HCT116 (cell line): Measurements from ENCODE around the gene CYP1A1. TPM values are rescaled to one million over a fixed set of nuclear protein-coding genes. Genes with fewer than 3 reads are reported as not detected.

Experiments used
- ATAC-seq: fragments of 200-7000 bp; cut with Tn5 transposase; 2 replicates; pipeline ENCODE4 v1.9.1; 2020; ENCODE audit warnings: mild to moderate bottlenecking, moderate library complexity
- BruUV-seq: library from RNA; stranded (reverse); fragments of 400-500 nt; replicated peaks from 2 replicates; lab custom pipeline; 2021; lab: Mats Ljungman, UMichigan
- CTCF ChIA-PET: fragments of 300-600 bp; sonication (Branson Sonifier 250); formaldehyde crosslinking; loops from one replicate; lab custom pipeline; 2021; ENCODE audit warnings: antibody characterized with exemption; lab: Charles Lee
- POLR2A ChIA-PET: fragments of 300-600, 350-600 bp; sonication (Branson Sonifier 250); formaldehyde crosslinking; loops from one replicate; lab custom pipeline; 2021; ENCODE audit warnings: antibody characterized with exemption; lab: Charles Lee
- RAD21 ChIA-PET, 2 experiments: fragments of 300-600 bp; sonication (Branson Sonifier 250); formaldehyde crosslinking; loops; one replicate each; lab custom pipeline; 2023; ENCODE audit warnings: low total read pairs in 2 of 2; ENCODE audit not compliant: uncharacterized antibody in 2 of 2, unreplicated experiment in 2 of 2, low non-redundant PET in 1 of 2; lab: Charles Lee
- DNase-seq: peaks from one replicate; pipeline ENCODE4 v3.0.0-alpha.2; 2010; ENCODE audit warnings: low read depth, low spot score
- H2AFZ ChIP-seq: fragments of 200-600 bp; shearing (Covaris generic), sonication (generic); 2 replicates; pipeline ENCODE4 v1.6.1; 2017; ENCODE audit warnings: low read depth, mixed run types, mixed read lengths, antibody characterized with exemption, low read length; ENCODE audit not compliant: poor library complexity, severe bottlenecking
- H3K27ac ChIP-seq: 2 replicates; pipeline ENCODE4 v1.5.1; 2012; ENCODE audit warnings: low read depth, low read length
- H3K27me3 ChIP-seq: fragments of 200-600 bp; sonication (generic); 2 replicates; pipeline ENCODE4 v1.6.1; 2016; ENCODE audit warnings: mixed run types, low read length, mixed read lengths; ENCODE audit not compliant: insufficient read depth
- H3K36me3 ChIP-seq, 2 experiments: fragments of 200-500 bp in 1 of 2; fragments of 200-600 bp in 1 of 2; sonication (Bioruptor generic) in 1 of 2; sonication (generic) in 1 of 2; 2 replicates each; pipeline versions ENCODE4 v1.5.1 to v1.6.1; 2014 to 2016; ENCODE audit warnings: low read length in 2 of 2, inconsistent platforms in 1 of 2, mixed read lengths in 1 of 2, mixed run types in 1 of 2; ENCODE audit not compliant: insufficient read depth in 2 of 2, control insufficient read depth in 1 of 2
- H3K4me1 ChIP-seq, 2 experiments: fragments of 200-600 bp in 1 of 2; sonication (generic) in 1 of 2; 2 replicates each; pipeline versions ENCODE4 v1.5.1 to v1.6.1; 2012 to 2017; ENCODE audit warnings: low read length in 2 of 2, inconsistent platforms in 1 of 2, mild to moderate bottlenecking in 1 of 2, mixed read lengths in 1 of 2, mixed run types in 1 of 2, moderate library complexity in 1 of 2; ENCODE audit not compliant: insufficient read depth in 2 of 2, control insufficient read depth in 1 of 2
- H3K4me2 ChIP-seq: fragments of 200-600 bp; sonication (generic); 2 replicates; pipeline ENCODE4 v1.6.1; 2017; ENCODE audit warnings: mixed run types, low read length, mixed read lengths
- H3K4me3 ChIP-seq, 2 experiments: fragments of 200-600 bp in 1 of 2; sonication (generic) in 1 of 2; replicated peaks in 1 of 2; 2 replicates each; pipeline ENCODE4 v1.5.1; 2011 to 2016; ENCODE audit warnings: low read length in 2 of 2, control low read depth in 1 of 2, low read depth in 1 of 2, mild to moderate bottlenecking in 1 of 2, mixed read lengths in 1 of 2, mixed run types in 1 of 2
- H3K79me2 ChIP-seq: fragments of 200-600 bp; sonication (generic); 2 replicates; pipeline ENCODE4 v1.6.1; 2017; ENCODE audit warnings: mild to moderate bottlenecking, mixed run types, low read length, moderate library complexity, mixed read lengths; ENCODE audit not compliant: insufficient read depth
- H3K9ac ChIP-seq: fragments of 200-600 bp; sonication (generic); 2 replicates; pipeline ENCODE4 v1.6.1; 2016; ENCODE audit warnings: low read length, mixed read lengths
- H3K9me2 ChIP-seq: fragments of 200-600 bp; sonication (generic), shearing (Covaris generic); 2 replicates; pipeline ENCODE4 v1.6.1; 2017; ENCODE audit warnings: mixed run types, mild to moderate bottlenecking, moderate library complexity; ENCODE audit not compliant: insufficient read depth
- H3K9me3 ChIP-seq, 2 experiments: fragments of 200-500 bp in 1 of 2; fragments of 200-600 bp in 1 of 2; sonication (Bioruptor generic) in 1 of 2; sonication (generic) in 1 of 2; 2 replicates each; pipeline ENCODE4 v1.6.1; 2014 to 2017; ENCODE audit warnings: low read length in 2 of 2, mixed read lengths in 2 of 2, inconsistent platforms in 1 of 2, low read depth in 1 of 2, mild to moderate bottlenecking in 1 of 2, mixed run types in 1 of 2, moderate library complexity in 1 of 2; ENCODE audit not compliant: control insufficient read depth in 1 of 2, insufficient read depth in 1 of 2
- H4K20me1 ChIP-seq: fragments of 200-600 bp; sonication (generic), shearing (Covaris generic); 2 replicates; pipeline ENCODE4 v1.6.1; 2017; ENCODE audit warnings: mixed run types, mild to moderate bottlenecking, moderate library complexity; ENCODE audit not compliant: insufficient read depth
- CBX3 ChIP-seq: IDR thresholded peaks from 2 replicates; pipeline ENCODE4 v1.6.1; 2012; ENCODE audit warnings: low read depth
- CEBPB ChIP-seq: IDR thresholded peaks from 2 replicates; pipeline ENCODE4 v1.6.1; 2012; ENCODE audit warnings: low read depth
- EGR1 ChIP-seq: IDR thresholded peaks from 2 replicates; pipeline ENCODE4 v1.6.1; 2012; ENCODE audit warnings: low read depth
- EZH2 ChIP-seq: fragments of 200-600 bp; sonication (generic); IDR thresholded peaks from 2 replicates; pipeline ENCODE4 v1.6.1; 2017; ENCODE audit warnings: antibody characterized with exemption, mixed run types
- EZH2phosphoT487 ChIP-seq: fragments of 200-600 bp; IDR thresholded peaks from 2 replicates; pipeline ENCODE4 v1.6.1; 2018; ENCODE audit warnings: antibody characterized with exemption, borderline replicate concordance
- FOSL1 ChIP-seq: IDR thresholded peaks from 2 replicates; pipeline ENCODE4 v1.6.1; 2012; ENCODE audit warnings: low read depth
- POLR2A ChIP-seq: IDR thresholded peaks from 2 replicates; pipeline ENCODE4 v1.7.0; 2011; ENCODE audit warnings: borderline replicate concordance; ENCODE audit not compliant: insufficient read depth, insufficient read length; ENCODE audit errors: extremely low read depth
- POLR2AphosphoS5 ChIP-seq: IDR thresholded peaks from 2 replicates; pipeline ENCODE4 v1.6.1; 2011; ENCODE audit warnings: mild to moderate bottlenecking, low read depth, low read length, moderate library complexity
- RAD21 ChIP-seq: IDR thresholded peaks from 2 replicates; pipeline ENCODE4 v1.6.1; 2012; ENCODE audit warnings: low read depth, mild to moderate bottlenecking
- YY1 ChIP-seq: IDR thresholded peaks from 2 replicates; pipeline ENCODE4 v1.6.1; 2011; ENCODE audit warnings: low read length, low read depth, moderate library complexity, mild to moderate bottlenecking; ENCODE audit not compliant: insufficient replicate concordance; ENCODE audit errors: extremely low read depth
- ZFX ChIP-seq: fragments of 450-650 bp; IDR thresholded peaks from 2 replicates; pipeline ENCODE4 v1.6.1; 2017
- ZNF274 ChIP-seq: fragments of 200-500 bp; sonication (Bioruptor generic); IDR thresholded peaks from 2 replicates; pipeline ENCODE4 v1.6.1; 2014; ENCODE audit warnings: mild to moderate bottlenecking, low read depth, low read length, inconsistent platforms
- intact Hi-C: fragments of 100-400 bp; cut with micrococcal nuclease; formaldehyde crosslinking; loops from 2 replicates; pipeline ENCODE4 v1.10.0; 2022
- total RNA-seq: library from RNA; stranded (reverse); gene quantifications from one replicate; pipeline ENCODE4 v1.2.1, GENCODE V29; 2021; ENCODE audit not compliant: unreplicated experiment
- TF ChIP-seq, protein P1 (sequence below): IDR thresholded peaks from 2 replicates; pipeline ENCODE4 v1.6.1; 2012
- TF ChIP-seq, protein P2 (sequence below): IDR thresholded peaks from 2 replicates; pipeline ENCODE4 v1.6.1; 2012; ENCODE audit warnings: low read depth
- TF ChIP-seq, protein P3 (sequence below), 3 experiments: fragments of 200-600 bp in 1 of 3; sonication (generic) in 1 of 3; IDR thresholded peaks in 2 of 3; conservative IDR thresholded peaks in 1 of 3; 2 replicates each; pipeline ENCODE4 v1.5.1; 2012 to 2017; ENCODE audit warnings: low read depth in 2 of 3, low read length in 2 of 3, antibody characterized with exemption in 1 of 3, borderline replicate concordance in 1 of 3, control low read depth in 1 of 3, mild to moderate bottlenecking in 1 of 3, mixed read lengths in 1 of 3, mixed run types in 1 of 3, moderate library complexity in 1 of 3; ENCODE audit not compliant: insufficient read depth in 1 of 3
- TF ChIP-seq, protein P4 (sequence below): IDR thresholded peaks from 2 replicates; pipeline ENCODE4 v1.6.1; 2011; ENCODE audit warnings: mild to moderate bottlenecking, low read length, moderate library complexity; ENCODE audit not compliant: insufficient replicate concordance; ENCODE audit errors: extremely low read depth
- TF ChIP-seq, protein P5 (sequence below): IDR thresholded peaks from 2 replicates; pipeline ENCODE4 v1.6.1; 2012

Gene CYP1A1
- total RNA-seq, 1 experiment from 2014 or later, result 1.5 TPM

DNA sequence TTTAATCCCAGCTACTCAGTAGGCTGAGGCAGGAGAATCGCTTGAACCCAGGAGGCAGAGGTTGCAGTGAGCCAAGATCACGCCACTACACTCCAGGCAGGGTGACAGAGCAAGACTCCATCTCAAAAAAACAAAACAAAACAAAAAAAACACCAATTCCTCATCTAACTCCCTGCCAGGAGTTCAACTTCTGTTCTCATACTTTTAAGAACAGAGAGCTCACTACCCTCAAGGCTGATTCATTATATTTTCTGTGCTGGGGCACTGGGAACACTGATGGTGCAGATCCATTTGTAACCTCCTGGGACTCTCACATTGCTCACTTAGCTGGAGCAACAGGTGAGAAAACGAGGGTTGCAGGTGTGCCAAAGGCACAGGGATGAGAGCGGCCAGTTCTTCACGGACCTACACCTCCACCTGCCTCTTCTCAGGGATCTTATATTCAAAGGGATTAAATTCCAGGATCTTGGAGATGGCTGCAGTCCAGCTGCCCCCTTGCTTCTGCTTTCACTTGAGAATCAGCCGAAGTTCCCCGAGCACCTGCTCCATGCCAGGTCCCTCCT is 44.2 kb upstream of the CYP1A1 start:
- POLR2A ChIA-PET, result interaction anchor here (1.6 to 2.5 kb wide), 2 partner anchors 10 to 135 kb away, joined by 6 to 14 read pairs; no protein-coding TSS in a partner anchor
- no peaks in the 10 kb centered on the region for H3K79me2 ChIP-seq
- H3K27me3 ChIP-seq, result no peaks in the 10 kb centered on the region
- H3K9ac ChIP-seq, result no peak overlapping the region
- no TSS peak for BruUV-seq
- no peaks in the 10 kb centered on the region for H3K9me2 ChIP-seq
- RAD21 ChIA-PET, result interaction anchor here (0.7 to 1.9 kb wide), 12 partner anchors 46 to 148 kb away, joined by 3 to 13 read pairs (median 4); no protein-coding TSS in a partner anchor
- H3K9me3 ChIP-seq, result no peaks in the 10 kb centered on the region
- intact Hi-C loops, result loop anchor here (1.0 to 2.0 kb wide), 3 partner anchors 31 to 395 kb away; no protein-coding TSS in a partner anchor
- CTCF ChIA-PET, result interaction anchor here (0.7 to 6.1 kb wide), 23 partner anchors 8 to 458 kb away, joined by 3 to 258 read pairs (median 7); partner anchors contain the start of gene CPLX3
- DNase-seq, result no peak
- no peak overlapping the region for H3K4me2 ChIP-seq
- H3K4me3 ChIP-seq, result no peak overlapping the region
- no peaks in the 10 kb centered on the region for H3K36me3 ChIP-seq
- peaks cover 2 to 16% of the 10 kb centered on the region in 2 experiments; a peak in 3 of 4 replicates for H3K4me1 ChIP-seq
- no peaks in the 10 kb centered on the region for H4K20me1 ChIP-seq
- H2AFZ ChIP-seq, result no peak overlapping the region
- no peak for TF ChIP-seq EGR1
- TF ChIP-seq EZH2phosphoT487, result no peak
- no peak for TF ChIP-seq EZH2
- TF ChIP-seq YY1, result no peak
- TF ChIP-seq CEBPB, result no peak
- TF ChIP-seq, protein P1, sequence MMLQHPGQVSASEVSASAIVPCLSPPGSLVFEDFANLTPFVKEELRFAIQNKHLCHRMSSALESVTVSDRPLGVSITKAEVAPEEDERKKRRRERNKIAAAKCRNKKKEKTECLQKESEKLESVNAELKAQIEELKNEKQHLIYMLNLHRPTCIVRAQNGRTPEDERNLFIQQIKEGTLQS, result no peak
- TF ChIP-seq ZFX, result no peak
- TF ChIP-seq, protein P2, sequence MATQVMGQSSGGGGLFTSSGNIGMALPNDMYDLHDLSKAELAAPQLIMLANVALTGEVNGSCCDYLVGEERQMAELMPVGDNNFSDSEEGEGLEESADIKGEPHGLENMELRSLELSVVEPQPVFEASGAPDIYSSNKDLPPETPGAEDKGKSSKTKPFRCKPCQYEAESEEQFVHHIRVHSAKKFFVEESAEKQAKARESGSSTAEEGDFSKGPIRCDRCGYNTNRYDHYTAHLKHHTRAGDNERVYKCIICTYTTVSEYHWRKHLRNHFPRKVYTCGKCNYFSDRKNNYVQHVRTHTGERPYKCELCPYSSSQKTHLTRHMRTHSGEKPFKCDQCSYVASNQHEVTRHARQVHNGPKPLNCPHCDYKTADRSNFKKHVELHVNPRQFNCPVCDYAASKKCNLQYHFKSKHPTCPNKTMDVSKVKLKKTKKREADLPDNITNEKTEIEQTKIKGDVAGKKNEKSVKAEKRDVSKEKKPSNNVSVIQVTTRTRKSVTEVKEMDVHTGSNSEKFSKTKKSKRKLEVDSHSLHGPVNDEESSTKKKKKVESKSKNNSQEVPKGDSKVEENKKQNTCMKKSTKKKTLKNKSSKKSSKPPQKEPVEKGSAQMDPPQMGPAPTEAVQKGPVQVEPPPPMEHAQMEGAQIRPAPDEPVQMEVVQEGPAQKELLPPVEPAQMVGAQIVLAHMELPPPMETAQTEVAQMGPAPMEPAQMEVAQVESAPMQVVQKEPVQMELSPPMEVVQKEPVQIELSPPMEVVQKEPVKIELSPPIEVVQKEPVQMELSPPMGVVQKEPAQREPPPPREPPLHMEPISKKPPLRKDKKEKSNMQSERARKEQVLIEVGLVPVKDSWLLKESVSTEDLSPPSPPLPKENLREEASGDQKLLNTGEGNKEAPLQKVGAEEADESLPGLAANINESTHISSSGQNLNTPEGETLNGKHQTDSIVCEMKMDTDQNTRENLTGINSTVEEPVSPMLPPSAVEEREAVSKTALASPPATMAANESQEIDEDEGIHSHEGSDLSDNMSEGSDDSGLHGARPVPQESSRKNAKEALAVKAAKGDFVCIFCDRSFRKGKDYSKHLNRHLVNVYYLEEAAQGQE, result no peak
- TF ChIP-seq, protein P3, sequence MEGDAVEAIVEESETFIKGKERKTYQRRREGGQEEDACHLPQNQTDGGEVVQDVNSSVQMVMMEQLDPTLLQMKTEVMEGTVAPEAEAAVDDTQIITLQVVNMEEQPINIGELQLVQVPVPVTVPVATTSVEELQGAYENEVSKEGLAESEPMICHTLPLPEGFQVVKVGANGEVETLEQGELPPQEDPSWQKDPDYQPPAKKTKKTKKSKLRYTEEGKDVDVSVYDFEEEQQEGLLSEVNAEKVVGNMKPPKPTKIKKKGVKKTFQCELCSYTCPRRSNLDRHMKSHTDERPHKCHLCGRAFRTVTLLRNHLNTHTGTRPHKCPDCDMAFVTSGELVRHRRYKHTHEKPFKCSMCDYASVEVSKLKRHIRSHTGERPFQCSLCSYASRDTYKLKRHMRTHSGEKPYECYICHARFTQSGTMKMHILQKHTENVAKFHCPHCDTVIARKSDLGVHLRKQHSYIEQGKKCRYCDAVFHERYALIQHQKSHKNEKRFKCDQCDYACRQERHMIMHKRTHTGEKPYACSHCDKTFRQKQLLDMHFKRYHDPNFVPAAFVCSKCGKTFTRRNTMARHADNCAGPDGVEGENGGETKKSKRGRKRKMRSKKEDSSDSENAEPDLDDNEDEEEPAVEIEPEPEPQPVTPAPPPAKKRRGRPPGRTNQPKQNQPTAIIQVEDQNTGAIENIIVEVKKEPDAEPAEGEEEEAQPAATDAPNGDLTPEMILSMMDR (IDR thresholded peaks at IDR 0.05 in 2 of 3, conservative IDR thresholded peaks at IDR 0.05 in 1 of 3; ENCODE audit: borderline replicate concordance in 1 of 3, insufficient read depth in 1 of 3, low read depth in 2 of 3, low read length in 2 of 3), result no peak
- TF ChIP-seq RAD21, result no peak
- TF ChIP-seq FOSL1, result no peak
- TF ChIP-seq, protein P4, sequence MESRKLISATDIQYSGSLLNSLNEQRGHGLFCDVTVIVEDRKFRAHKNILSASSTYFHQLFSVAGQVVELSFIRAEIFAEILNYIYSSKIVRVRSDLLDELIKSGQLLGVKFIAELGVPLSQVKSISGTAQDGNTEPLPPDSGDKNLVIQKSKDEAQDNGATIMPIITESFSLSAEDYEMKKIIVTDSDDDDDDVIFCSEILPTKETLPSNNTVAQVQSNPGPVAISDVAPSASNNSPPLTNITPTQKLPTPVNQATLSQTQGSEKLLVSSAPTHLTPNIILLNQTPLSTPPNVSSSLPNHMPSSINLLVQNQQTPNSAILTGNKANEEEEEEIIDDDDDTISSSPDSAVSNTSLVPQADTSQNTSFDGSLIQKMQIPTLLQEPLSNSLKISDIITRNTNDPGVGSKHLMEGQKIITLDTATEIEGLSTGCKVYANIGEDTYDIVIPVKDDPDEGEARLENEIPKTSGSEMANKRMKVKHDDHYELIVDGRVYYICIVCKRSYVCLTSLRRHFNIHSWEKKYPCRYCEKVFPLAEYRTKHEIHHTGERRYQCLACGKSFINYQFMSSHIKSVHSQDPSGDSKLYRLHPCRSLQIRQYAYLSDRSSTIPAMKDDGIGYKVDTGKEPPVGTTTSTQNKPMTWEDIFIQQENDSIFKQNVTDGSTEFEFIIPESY, result no peak
- TF ChIP-seq POLR2A, result no peak
- no peak for TF ChIP-seq POLR2AphosphoS5
- TF ChIP-seq CBX3, result no peak
- no peak for TF ChIP-seq ZNF274
- TF ChIP-seq, protein P5, sequence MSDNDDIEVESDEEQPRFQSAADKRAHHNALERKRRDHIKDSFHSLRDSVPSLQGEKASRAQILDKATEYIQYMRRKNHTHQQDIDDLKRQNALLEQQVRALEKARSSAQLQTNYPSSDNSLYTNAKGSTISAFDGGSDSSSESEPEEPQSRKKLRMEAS, result no peak
- TF ChIP-seq, all 23 proteins: peak for 0
- ATAC-seq, result no peak
- H3K27ac ChIP-seq, result no peak overlapping the region
